ENCODE measurements around the gene SRF. TPM values are rescaled to one million over a fixed set of nuclear protein-coding genes. Genes with fewer than 3 reads are reported as not detected.

Gene SRF
- total RNA-seq, 1 experiment from 2014 or later: 35.0 TPM

DNA sequence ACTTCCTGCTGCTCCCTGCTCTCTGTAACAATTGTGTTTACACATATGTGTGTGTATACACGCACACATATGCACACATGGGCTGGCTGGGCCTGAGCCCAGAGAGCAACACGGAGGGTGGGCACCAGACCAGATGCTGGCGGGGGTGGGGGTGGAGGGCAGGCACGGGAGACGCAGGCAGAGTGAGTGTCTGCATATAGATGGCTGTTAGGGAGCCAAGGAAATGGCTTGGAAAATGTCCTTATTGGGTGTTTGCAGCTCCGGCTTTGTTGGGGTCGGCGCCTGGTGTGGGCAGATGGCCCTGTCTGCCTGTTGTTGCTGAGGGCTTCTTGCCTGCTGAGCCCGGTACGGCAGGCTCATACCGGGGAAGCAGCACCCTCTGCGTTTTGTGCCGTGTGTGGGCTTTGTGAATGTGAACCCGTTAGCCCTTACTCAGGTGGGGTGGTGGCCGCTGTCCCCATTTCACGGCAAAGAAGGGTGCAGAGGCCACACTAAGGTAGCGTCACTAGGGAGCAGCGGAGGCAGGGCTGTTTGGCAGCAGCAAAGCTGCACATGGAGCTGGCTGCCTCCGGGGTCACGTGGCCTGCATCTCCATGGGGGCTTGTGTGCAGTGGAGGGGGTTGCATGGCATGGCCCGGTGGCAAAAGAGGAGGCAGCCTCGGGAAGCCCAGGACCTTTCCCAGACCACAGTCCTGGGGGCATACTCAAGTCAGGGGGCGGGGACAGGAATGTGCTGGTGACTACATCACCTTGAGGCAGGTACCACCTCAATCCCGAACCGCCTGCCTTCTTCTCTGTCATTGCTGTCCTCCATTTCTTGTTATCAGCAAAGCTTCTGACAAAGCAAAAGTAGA, 47.4 kb upstream of the SRF start:
- H3K79me2 ChIP-seq (ENCODE audit: low read length): no peaks in the 10 kb centered on the region
- no peak overlapping the region for H3K9ac ChIP-seq (ENCODE audit: low read length)
- TF ChIP-seq EZH2 (IDR thresholded peaks at IDR 0.05; ENCODE audit: low read length, unreplicated experiment): no peak
- TF ChIP-seq, protein P1, sequence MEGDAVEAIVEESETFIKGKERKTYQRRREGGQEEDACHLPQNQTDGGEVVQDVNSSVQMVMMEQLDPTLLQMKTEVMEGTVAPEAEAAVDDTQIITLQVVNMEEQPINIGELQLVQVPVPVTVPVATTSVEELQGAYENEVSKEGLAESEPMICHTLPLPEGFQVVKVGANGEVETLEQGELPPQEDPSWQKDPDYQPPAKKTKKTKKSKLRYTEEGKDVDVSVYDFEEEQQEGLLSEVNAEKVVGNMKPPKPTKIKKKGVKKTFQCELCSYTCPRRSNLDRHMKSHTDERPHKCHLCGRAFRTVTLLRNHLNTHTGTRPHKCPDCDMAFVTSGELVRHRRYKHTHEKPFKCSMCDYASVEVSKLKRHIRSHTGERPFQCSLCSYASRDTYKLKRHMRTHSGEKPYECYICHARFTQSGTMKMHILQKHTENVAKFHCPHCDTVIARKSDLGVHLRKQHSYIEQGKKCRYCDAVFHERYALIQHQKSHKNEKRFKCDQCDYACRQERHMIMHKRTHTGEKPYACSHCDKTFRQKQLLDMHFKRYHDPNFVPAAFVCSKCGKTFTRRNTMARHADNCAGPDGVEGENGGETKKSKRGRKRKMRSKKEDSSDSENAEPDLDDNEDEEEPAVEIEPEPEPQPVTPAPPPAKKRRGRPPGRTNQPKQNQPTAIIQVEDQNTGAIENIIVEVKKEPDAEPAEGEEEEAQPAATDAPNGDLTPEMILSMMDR (conservative IDR thresholded peaks at IDR 0.05; ENCODE audit: low read depth, low read length): no peak
- no peak for TF ChIP-seq EZH2phosphoT487 (IDR thresholded peaks at IDR 0.05; ENCODE audit: borderline replicate concordance, low read length)
- H3K4me1 ChIP-seq (ENCODE audit: insufficient read depth, low read length): peaks cover 16% of the 10 kb centered on the region
- no peaks in the 10 kb centered on the region for H4K20me1 ChIP-seq (ENCODE audit: low read length)
- ChIA-PET CTCF (no interaction called here), POLR2A (ENCODE audit: unreplicated experiment) (no interaction called here)
- H2AFZ ChIP-seq (ENCODE audit: low read length): no peak overlapping the region
- no peak for DNase-seq
- H3K27me3 ChIP-seq (ENCODE audit: low read length): no peaks in the 10 kb centered on the region
- intact Hi-C loops (cut with micrococcal nuclease): no loop called here
- no peak for ATAC-seq
- BruUV-seq (replicated peaks): no TSS peak
- no peaks in the 10 kb centered on the region for H3K9me3 ChIP-seq (ENCODE audit: low read length)
- no peak overlapping the region for H3K4me2 ChIP-seq (ENCODE audit: low read length)
- H3K36me3 ChIP-seq (ENCODE audit: low read depth, low read length): no peaks in the 10 kb centered on the region
- H3F3A ChIP-seq (ENCODE audit: low read length, unreplicated experiment): no peaks in the 10 kb centered on the region
- H3K9me2 ChIP-seq (replicated peaks; ENCODE audit: low read length): no peaks in the 10 kb centered on the region
- no peak overlapping the region for H3K27ac ChIP-seq (ENCODE audit: low read length)
- H3K4me3 ChIP-seq (ENCODE audit: low read length): no peak overlapping the region

DNA sequence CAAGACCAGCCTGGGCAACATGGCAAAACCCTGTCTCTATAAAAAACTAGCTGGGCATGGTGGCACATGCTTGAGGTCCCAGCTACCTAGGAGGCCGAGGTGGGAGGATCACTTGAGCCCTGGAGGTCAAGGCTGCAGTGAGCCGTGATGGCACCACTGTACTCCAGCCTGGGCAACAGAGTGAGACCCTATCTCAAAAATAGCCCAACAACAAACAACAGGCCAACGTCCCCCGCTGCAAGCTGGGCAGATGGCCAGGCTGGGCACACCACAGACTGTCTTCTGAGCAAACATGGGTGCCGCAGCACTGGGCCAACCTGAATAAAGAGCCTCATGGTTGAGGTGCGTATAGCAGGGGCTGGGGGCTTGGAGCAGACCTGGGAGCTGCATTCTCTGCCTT, 46.6 kb upstream of the SRF start:
- peaks cover 20% of the 10 kb centered on the region for H3K4me1 ChIP-seq (ENCODE audit: insufficient read depth, low read length)
- H3K4me2 ChIP-seq (ENCODE audit: low read length): no peak overlapping the region
- H3K27me3 ChIP-seq (ENCODE audit: low read length): no peaks in the 10 kb centered on the region
- ATAC-seq (no peak), DNase-seq (no peak)
- no peaks in the 10 kb centered on the region for H3K36me3 ChIP-seq (ENCODE audit: low read depth, low read length)
- H3K79me2 ChIP-seq (ENCODE audit: low read length): no peaks in the 10 kb centered on the region
- H3F3A ChIP-seq (ENCODE audit: low read length, unreplicated experiment): no peaks in the 10 kb centered on the region
- no peaks in the 10 kb centered on the region for H4K20me1 ChIP-seq (ENCODE audit: low read length)
- no peak overlapping the region for H3K9ac ChIP-seq (ENCODE audit: low read length)
- H2AFZ ChIP-seq (ENCODE audit: low read length): no peak overlapping the region
- ChIA-PET POLR2A (ENCODE audit: unreplicated experiment) (interaction anchor here (0.7 kb wide), 1 partner anchor 48 kb away, joined by 4 read pairs; the partner anchor contains the start of gene PTK7), CTCF (no interaction called here)
- BruUV-seq (replicated peaks): no TSS peak
- no peaks in the 10 kb centered on the region for H3K9me2 ChIP-seq (replicated peaks; ENCODE audit: low read length)
- no peaks in the 10 kb centered on the region for H3K9me3 ChIP-seq (ENCODE audit: low read length)
- TF ChIP-seq EZH2phosphoT487 (IDR thresholded peaks at IDR 0.05; ENCODE audit: borderline replicate concordance, low read length) (no peak), EZH2 (IDR thresholded peaks at IDR 0.05; ENCODE audit: low read length, unreplicated experiment) (no peak)
- TF ChIP-seq, protein P1 (conservative IDR thresholded peaks at IDR 0.05; ENCODE audit: low read depth, low read length): no peak
- H3K27ac ChIP-seq (ENCODE audit: low read length): no peak overlapping the region
- no peak overlapping the region for H3K4me3 ChIP-seq (ENCODE audit: low read length)
- intact Hi-C loops (cut with micrococcal nuclease): no loop called here

DNA sequence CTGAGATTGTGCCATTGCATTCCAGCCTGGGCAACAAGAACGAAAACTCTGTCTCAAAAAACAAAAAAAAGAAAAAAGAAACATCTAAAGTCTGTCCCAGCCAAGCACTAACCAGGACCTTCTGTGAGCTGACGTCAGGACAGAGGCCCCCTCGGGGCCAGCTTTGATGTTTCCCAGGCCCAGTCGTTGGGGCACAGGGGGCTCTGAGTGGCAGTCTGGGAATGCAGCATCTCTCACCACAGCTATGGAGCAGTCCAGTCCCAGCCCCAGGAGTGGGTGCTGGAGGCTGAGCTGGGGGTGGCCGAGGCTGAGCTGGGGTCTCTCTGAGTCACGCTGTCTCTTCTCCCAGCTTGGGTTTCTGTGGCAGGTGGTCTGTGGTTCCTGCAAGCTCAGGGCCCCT, 46.0 kb upstream of the SRF start:
- intact Hi-C loops (cut with micrococcal nuclease): no loop called here
- no peaks in the 10 kb centered on the region for H3K79me2 ChIP-seq (ENCODE audit: low read length)
- CTCF ChIA-PET: no interaction called here
- no peaks in the 10 kb centered on the region for H3F3A ChIP-seq (ENCODE audit: low read length, unreplicated experiment)
- no peaks in the 10 kb centered on the region for H3K9me2 ChIP-seq (replicated peaks; ENCODE audit: low read length)
- no peak for ATAC-seq
- H3K4me1 ChIP-seq (ENCODE audit: insufficient read depth, low read length): peaks cover 23% of the 10 kb centered on the region
- TF ChIP-seq EZH2 (IDR thresholded peaks at IDR 0.05; ENCODE audit: low read length, unreplicated experiment): no peak
- no peak for TF ChIP-seq EZH2phosphoT487 (IDR thresholded peaks at IDR 0.05; ENCODE audit: borderline replicate concordance, low read length)
- TF ChIP-seq, protein P1 (conservative IDR thresholded peaks at IDR 0.05; ENCODE audit: low read depth, low read length): no peak
- BruUV-seq (replicated peaks): no TSS peak
- H3K36me3 ChIP-seq (ENCODE audit: low read depth, low read length): no peaks in the 10 kb centered on the region
- H3K4me3 ChIP-seq (ENCODE audit: low read length): no peak overlapping the region
- no peaks in the 10 kb centered on the region for H3K9me3 ChIP-seq (ENCODE audit: low read length)
- POLR2A ChIA-PET (ENCODE audit: unreplicated experiment): no interaction called here
- H3K27ac ChIP-seq (ENCODE audit: low read length): no peak overlapping the region
- H3K4me2 ChIP-seq (ENCODE audit: low read length): no peak overlapping the region
- no peak overlapping the region for H3K9ac ChIP-seq (ENCODE audit: low read length)
- no peaks in the 10 kb centered on the region for H4K20me1 ChIP-seq (ENCODE audit: low read length)
- DNase-seq: no peak
- H3K27me3 ChIP-seq (ENCODE audit: low read length): no peaks in the 10 kb centered on the region
- H2AFZ ChIP-seq (ENCODE audit: low read length): no peak overlapping the region

All from PC-3 (cell line).